Measurements from ENCODE around the gene ZNF75A. TPM values are rescaled to one million over a fixed set of nuclear protein-coding genes. Genes with fewer than 3 reads are reported as not detected.

The ZNF75A gene
- total and polyA plus RNA-seq, 9 of the 15 experiments (the other 6 are each of a cell fraction or from before 2014, with no cell fraction given) = 7.2 to 24.5 (median 17.1) TPM

DNA sequence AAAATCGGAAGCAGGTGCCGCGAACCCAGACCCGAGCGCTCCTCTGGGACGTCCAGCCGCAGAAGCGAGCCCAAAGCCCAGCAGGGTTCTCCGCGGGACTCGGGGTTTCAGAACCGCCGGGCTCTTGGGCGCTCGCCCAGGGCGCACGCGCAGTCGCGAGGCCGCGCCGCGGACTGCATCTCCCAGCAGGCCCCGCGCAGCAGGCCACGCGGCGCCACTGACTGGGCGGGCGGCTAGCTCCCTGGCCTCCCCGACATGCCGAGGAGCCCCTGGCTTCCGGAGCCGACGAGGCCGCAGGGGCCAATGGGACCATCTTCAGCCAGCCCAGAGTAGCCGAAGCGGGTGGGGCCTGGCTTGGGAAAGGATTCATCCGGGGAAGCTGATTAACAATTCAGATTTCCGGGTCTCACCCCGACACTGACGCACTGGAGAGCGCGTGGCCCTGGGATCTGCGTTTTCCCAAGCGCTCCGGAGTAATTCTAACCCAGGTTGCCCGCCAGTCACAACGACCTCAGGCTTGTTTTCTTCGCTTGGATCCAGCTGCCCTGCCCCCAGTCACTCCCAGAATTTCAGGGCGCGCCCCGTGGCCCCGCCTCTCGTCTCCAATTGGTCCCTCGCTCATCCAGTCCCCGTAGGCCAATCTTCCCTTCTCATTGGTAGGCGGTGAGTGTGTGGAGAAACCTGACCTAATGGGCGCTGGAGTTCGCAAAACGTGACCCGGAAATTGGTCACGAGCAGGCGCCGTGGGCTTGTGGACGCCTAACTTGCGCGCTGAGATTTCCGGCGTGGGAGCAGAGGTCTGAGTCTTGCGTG is 22.4 kb upstream of the ZNF75A start, which contains the start of gene ZNF263 (continued):
- TF ChIP-seq, protein P1, sequence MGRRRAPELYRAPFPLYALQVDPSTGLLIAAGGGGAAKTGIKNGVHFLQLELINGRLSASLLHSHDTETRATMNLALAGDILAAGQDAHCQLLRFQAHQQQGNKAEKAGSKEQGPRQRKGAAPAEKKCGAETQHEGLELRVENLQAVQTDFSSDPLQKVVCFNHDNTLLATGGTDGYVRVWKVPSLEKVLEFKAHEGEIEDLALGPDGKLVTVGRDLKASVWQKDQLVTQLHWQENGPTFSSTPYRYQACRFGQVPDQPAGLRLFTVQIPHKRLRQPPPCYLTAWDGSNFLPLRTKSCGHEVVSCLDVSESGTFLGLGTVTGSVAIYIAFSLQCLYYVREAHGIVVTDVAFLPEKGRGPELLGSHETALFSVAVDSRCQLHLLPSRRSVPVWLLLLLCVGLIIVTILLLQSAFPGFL (CRISPR knock-in tag; IDR thresholded peaks at IDR 0.05) = no peak
- no peak for TF ChIP-seq PPARD (CRISPR knock-in tag; IDR thresholded peaks at IDR 0.05)
- no peak for TF ChIP-seq ZNF75A (CRISPR knock-in tag; IDR thresholded peaks at IDR 0.05)
- TF ChIP-seq HDGF (IDR thresholded peaks at IDR 0.05) = no peak
- 0 out of 2 replicates have a peak, but pooled peaks have one; percentile 21 for TF ChIP-seq NFE2 (IDR thresholded peaks at IDR 0.05; ENCODE audit: low read depth)
- no peak for TF ChIP-seq RBM39 (optimal IDR thresholded peaks at IDR 0.05; ENCODE audit: low read depth, low read length)
- TF ChIP-seq, protein P2, sequence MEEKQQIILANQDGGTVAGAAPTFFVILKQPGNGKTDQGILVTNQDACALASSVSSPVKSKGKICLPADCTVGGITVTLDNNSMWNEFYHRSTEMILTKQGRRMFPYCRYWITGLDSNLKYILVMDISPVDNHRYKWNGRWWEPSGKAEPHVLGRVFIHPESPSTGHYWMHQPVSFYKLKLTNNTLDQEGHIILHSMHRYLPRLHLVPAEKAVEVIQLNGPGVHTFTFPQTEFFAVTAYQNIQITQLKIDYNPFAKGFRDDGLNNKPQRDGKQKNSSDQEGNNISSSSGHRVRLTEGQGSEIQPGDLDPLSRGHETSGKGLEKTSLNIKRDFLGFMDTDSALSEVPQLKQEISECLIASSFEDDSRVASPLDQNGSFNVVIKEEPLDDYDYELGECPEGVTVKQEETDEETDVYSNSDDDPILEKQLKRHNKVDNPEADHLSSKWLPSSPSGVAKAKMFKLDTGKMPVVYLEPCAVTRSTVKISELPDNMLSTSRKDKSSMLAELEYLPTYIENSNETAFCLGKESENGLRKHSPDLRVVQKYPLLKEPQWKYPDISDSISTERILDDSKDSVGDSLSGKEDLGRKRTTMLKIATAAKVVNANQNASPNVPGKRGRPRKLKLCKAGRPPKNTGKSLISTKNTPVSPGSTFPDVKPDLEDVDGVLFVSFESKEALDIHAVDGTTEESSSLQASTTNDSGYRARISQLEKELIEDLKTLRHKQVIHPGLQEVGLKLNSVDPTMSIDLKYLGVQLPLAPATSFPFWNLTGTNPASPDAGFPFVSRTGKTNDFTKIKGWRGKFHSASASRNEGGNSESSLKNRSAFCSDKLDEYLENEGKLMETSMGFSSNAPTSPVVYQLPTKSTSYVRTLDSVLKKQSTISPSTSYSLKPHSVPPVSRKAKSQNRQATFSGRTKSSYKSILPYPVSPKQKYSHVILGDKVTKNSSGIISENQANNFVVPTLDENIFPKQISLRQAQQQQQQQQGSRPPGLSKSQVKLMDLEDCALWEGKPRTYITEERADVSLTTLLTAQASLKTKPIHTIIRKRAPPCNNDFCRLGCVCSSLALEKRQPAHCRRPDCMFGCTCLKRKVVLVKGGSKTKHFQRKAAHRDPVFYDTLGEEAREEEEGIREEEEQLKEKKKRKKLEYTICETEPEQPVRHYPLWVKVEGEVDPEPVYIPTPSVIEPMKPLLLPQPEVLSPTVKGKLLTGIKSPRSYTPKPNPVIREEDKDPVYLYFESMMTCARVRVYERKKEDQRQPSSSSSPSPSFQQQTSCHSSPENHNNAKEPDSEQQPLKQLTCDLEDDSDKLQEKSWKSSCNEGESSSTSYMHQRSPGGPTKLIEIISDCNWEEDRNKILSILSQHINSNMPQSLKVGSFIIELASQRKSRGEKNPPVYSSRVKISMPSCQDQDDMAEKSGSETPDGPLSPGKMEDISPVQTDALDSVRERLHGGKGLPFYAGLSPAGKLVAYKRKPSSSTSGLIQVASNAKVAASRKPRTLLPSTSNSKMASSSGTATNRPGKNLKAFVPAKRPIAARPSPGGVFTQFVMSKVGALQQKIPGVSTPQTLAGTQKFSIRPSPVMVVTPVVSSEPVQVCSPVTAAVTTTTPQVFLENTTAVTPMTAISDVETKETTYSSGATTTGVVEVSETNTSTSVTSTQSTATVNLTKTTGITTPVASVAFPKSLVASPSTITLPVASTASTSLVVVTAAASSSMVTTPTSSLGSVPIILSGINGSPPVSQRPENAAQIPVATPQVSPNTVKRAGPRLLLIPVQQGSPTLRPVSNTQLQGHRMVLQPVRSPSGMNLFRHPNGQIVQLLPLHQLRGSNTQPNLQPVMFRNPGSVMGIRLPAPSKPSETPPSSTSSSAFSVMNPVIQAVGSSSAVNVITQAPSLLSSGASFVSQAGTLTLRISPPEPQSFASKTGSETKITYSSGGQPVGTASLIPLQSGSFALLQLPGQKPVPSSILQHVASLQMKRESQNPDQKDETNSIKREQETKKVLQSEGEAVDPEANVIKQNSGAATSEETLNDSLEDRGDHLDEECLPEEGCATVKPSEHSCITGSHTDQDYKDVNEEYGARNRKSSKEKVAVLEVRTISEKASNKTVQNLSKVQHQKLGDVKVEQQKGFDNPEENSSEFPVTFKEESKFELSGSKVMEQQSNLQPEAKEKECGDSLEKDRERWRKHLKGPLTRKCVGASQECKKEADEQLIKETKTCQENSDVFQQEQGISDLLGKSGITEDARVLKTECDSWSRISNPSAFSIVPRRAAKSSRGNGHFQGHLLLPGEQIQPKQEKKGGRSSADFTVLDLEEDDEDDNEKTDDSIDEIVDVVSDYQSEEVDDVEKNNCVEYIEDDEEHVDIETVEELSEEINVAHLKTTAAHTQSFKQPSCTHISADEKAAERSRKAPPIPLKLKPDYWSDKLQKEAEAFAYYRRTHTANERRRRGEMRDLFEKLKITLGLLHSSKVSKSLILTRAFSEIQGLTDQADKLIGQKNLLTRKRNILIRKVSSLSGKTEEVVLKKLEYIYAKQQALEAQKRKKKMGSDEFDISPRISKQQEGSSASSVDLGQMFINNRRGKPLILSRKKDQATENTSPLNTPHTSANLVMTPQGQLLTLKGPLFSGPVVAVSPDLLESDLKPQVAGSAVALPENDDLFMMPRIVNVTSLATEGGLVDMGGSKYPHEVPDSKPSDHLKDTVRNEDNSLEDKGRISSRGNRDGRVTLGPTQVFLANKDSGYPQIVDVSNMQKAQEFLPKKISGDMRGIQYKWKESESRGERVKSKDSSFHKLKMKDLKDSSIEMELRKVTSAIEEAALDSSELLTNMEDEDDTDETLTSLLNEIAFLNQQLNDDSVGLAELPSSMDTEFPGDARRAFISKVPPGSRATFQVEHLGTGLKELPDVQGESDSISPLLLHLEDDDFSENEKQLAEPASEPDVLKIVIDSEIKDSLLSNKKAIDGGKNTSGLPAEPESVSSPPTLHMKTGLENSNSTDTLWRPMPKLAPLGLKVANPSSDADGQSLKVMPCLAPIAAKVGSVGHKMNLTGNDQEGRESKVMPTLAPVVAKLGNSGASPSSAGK (IDR thresholded peaks at IDR 0.05) = peak; percentile 94
- peak; percentile 74 for TF ChIP-seq ETV1 (tag; conservative IDR thresholded peaks at IDR 0.05; ENCODE audit: low read depth)
- TF ChIP-seq, protein P3, sequence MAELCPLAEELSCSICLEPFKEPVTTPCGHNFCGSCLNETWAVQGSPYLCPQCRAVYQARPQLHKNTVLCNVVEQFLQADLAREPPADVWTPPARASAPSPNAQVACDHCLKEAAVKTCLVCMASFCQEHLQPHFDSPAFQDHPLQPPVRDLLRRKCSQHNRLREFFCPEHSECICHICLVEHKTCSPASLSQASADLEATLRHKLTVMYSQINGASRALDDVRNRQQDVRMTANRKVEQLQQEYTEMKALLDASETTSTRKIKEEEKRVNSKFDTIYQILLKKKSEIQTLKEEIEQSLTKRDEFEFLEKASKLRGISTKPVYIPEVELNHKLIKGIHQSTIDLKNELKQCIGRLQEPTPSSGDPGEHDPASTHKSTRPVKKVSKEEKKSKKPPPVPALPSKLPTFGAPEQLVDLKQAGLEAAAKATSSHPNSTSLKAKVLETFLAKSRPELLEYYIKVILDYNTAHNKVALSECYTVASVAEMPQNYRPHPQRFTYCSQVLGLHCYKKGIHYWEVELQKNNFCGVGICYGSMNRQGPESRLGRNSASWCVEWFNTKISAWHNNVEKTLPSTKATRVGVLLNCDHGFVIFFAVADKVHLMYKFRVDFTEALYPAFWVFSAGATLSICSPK (IDR thresholded peaks at IDR 0.05; ENCODE audit: borderline replicate concordance) = no peak
- TF ChIP-seq KHSRP (IDR thresholded peaks at IDR 0.05) = peak; percentile 87
